ENCODE data around the gene LHFPL5.

LHFPL5 gene

DNA sequence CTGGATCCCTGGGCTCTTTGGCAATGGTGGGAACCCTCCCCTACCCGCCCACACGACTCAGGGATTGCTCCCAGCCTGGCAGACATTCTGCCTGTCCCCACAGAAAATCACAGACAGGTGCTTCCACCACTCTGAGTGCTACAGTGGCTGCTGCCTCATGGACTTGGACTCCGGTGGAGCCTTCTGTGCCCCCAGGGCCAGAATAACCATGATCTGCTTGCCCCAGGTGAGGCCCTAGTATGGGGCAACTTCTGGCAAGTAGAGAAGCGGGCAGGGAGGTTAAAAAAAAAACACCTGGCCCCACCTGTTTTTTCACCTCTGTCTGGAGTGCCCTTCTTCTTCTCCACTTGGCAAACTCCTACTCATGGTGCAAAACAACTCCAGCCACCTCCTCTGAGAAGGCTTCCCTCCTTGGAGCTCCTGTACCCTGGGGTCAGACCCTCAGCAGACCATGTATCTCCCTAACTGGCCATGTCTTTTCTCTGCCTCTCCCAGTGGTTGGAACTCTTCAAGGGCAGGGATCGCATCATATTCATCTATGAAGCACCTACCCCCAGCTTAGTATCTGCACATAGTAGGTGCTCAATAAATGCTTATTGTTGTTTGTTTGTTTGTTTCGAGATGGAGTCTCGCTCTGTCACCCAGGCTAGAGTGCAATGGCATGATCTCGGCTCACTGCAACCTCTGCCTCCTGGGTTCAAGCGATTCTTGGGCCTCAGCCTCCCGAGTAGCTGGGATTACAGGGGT, 27.6 kb upstream of the LHFPL5 start:
- no CpG with 5 or more reads among the region's 10 CpGs for WGBS (ENCODE audit: insufficient coverage, insufficient read length)
- Histone ChIP-seq H3K4me1 (ENCODE audit: control insufficient read depth, insufficient read depth, low read length) (no peaks in the 10 kb centered on the region), H3K27me3 (ENCODE audit: control insufficient read depth, insufficient read depth, low read length) (no peaks in the 10 kb centered on the region), H3K36me3 (ENCODE audit: control insufficient read depth, insufficient read depth, low read length) (no peaks in the 10 kb centered on the region), H3K9me3 (ENCODE audit: control insufficient read depth, insufficient read depth, low read length) (no peaks in the 10 kb centered on the region), H3K27ac (ENCODE audit: low read length) (no peak overlapping the region), H3K4me3 (ENCODE audit: low read length) (no peak overlapping the region)
- no peak for DNase-seq (ENCODE audit: low read depth, low spot score)

DNA sequence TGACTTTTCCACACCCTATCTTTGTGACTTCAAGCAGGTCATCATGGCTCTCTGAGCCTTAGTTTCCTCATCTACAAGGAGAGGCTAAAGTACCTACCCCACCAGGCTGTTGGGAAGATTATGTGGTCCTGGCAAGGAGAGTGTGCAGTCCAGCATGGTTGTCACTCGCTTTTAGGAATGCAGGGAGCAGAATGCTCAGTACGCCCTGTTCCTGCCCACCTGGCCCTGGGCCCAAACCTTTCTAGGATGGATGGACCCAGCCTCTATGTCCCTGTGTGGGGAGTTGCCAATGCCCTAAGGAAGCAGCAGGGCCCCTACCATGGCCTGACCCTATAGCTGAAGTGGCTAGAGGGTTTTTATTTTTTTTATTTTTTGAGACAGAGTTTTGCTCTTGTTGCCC, 26.7 kb upstream of the LHFPL5 start:
- WGBS (ENCODE audit: insufficient coverage, insufficient read length), result no CpG with 5 or more reads among the region's 2 CpGs
- Histone ChIP-seq H3K36me3 (ENCODE audit: control insufficient read depth, insufficient read depth, low read length) (no peaks in the 10 kb centered on the region), H3K27me3 (ENCODE audit: control insufficient read depth, insufficient read depth, low read length) (no peaks in the 10 kb centered on the region), H3K27ac (ENCODE audit: low read length) (no peak overlapping the region), H3K4me3 (ENCODE audit: low read length) (no peak overlapping the region), H3K4me1 (ENCODE audit: control insufficient read depth, insufficient read depth, low read length) (no peaks in the 10 kb centered on the region), H3K9me3 (ENCODE audit: control insufficient read depth, insufficient read depth, low read length) (no peaks in the 10 kb centered on the region)
- no peak for DNase-seq (ENCODE audit: low read depth, low spot score)

DNA sequence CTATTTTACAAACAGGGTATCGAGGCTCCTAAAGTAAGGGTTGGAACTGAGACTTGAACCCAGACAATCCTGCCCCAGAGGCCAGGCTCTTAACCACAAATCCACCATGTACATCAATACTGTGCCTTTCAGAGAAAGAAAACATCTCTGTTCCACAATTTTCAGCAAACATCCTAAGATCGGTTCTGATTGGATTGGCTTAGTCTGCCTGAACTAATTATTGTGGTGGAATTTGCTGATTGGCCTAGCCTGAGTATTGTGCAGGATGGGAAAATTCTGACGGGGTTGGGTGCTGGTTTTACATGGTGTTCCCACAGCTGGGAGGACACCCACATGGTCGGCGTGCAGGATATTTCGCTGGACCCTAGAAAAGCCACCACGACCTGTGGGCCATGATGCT, 24.4 kb upstream of the LHFPL5 start, which contains the start of gene CLPSL1:
Gene CLPSL1, plus strand, starts transcription at position 301 of the 400 bp plus-strand sequence. Its CDS starts 92 bp downstream, at position 393.
- Histone ChIP-seq H3K4me1 (ENCODE audit: control insufficient read depth, insufficient read depth, low read length) (no peaks in the 10 kb centered on the region), H3K27me3 (ENCODE audit: control insufficient read depth, insufficient read depth, low read length) (no peaks in the 10 kb centered on the region), H3K9me3 (ENCODE audit: control insufficient read depth, insufficient read depth, low read length) (no peaks in the 10 kb centered on the region), H3K36me3 (ENCODE audit: control insufficient read depth, insufficient read depth, low read length) (no peaks in the 10 kb centered on the region), H3K27ac (ENCODE audit: low read length) (no peak within 1 kb of the TSS), H3K4me3 (ENCODE audit: low read length) (no peak within 1 kb of the TSS)
- no CpG with 5 or more reads among the region's 7 CpGs for WGBS (ENCODE audit: insufficient coverage, insufficient read length)
- DNase-seq (ENCODE audit: low read depth, low spot score), result no peak

DNA sequence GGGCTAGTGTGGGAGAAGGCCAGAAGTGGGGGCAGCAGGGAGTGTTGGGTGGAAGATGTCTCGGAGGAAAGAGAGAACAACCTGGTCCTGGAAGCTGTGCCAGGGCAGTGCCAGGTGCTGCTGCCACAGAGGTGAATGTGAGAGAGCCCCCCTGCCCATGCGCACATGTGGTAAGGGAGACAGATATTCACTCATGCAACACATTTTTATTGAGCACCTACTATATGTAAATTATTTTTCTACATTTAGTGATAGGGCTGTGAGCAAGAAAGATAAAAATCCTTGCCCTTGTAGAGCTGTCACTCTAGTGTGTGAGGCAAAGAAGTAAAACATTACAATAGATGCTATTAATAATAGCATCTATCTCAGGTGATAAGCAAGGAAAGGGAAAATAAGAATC, 23.9 kb upstream of the LHFPL5 start:
- no CpG with 5 or more reads among the region's 2 CpGs for WGBS (ENCODE audit: insufficient coverage, insufficient read length)
- no peak overlapping the region for H3K27ac ChIP-seq (ENCODE audit: low read length)
- no peaks in the 10 kb centered on the region for H3K4me1 ChIP-seq (ENCODE audit: control insufficient read depth, insufficient read depth, low read length)
- H3K36me3 ChIP-seq (ENCODE audit: control insufficient read depth, insufficient read depth, low read length), result no peaks in the 10 kb centered on the region
- no peak overlapping the region for H3K4me3 ChIP-seq (ENCODE audit: low read length)
- no peaks in the 10 kb centered on the region for H3K9me3 ChIP-seq (ENCODE audit: control insufficient read depth, insufficient read depth, low read length)
- DNase-seq (ENCODE audit: low read depth, low spot score), result no peak
- no peaks in the 10 kb centered on the region for H3K27me3 ChIP-seq (ENCODE audit: control insufficient read depth, insufficient read depth, low read length)

- DNase-seq (ENCODE audit: low read depth, low spot score), result no peak
These were observed 22.7 kb upstream of the LHFPL5 start for GRCh38 chr6:35782424-35782823.

GRCh38 chr6:35784200-35784599, 21.0 kb upstream of the LHFPL5 start:
- no CpG with 5 or more reads among the region's 2 CpGs for WGBS (ENCODE audit: insufficient coverage, insufficient read length)
- Histone ChIP-seq H3K4me3 (ENCODE audit: low read length) (no peak overlapping the region), H3K27ac (ENCODE audit: low read length) (no peak overlapping the region), H3K9me3 (ENCODE audit: control insufficient read depth, insufficient read depth, low read length) (no peaks in the 10 kb centered on the region), H3K27me3 (ENCODE audit: control insufficient read depth, insufficient read depth, low read length) (no peaks in the 10 kb centered on the region), H3K36me3 (ENCODE audit: control insufficient read depth, insufficient read depth, low read length) (no peaks in the 10 kb centered on the region), H3K4me1 (ENCODE audit: control insufficient read depth, insufficient read depth, low read length) (no peaks in the 10 kb centered on the region)
- no peak for DNase-seq (ENCODE audit: low read depth, low spot score)

More at GRCh38 chr6:35782424-35782823, 22.7 kb upstream of the LHFPL5 start:
- H3K4me1 ChIP-seq (ENCODE audit: control insufficient read depth, insufficient read depth, low read length), result no peaks in the 10 kb centered on the region
- H3K36me3 ChIP-seq (ENCODE audit: control insufficient read depth, insufficient read depth, low read length), result no peaks in the 10 kb centered on the region
- no peaks in the 10 kb centered on the region for H3K9me3 ChIP-seq (ENCODE audit: control insufficient read depth, insufficient read depth, low read length)
- no CpG with 5 or more reads among the region's 3 CpGs for WGBS (ENCODE audit: insufficient coverage, insufficient read length)
- H3K4me3 ChIP-seq (ENCODE audit: low read length), result no peak overlapping the region
- no peaks in the 10 kb centered on the region for H3K27me3 ChIP-seq (ENCODE audit: control insufficient read depth, insufficient read depth, low read length)
- no peak overlapping the region for H3K27ac ChIP-seq (ENCODE audit: low read length)

DNA sequence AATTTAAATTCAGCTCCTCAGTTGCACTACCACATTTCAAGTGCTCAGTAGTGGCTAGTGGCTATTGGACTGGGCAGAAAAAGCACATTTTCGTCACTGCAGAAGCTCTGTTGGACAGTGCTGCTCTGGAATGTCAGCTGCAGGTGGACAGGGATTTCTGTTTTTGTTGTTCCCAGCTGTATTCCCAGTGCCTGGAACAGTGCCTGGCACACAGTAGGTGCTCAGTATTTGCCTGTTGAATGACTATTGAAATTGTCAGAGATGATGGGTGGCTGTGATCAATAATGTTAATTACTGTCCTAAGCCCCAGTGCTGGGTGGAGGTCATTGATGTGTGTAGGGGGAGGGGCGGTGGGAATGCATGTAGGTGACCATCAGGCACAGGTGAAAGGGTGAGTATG, 18.9 kb upstream of the LHFPL5 start:
- no CpG with 5 or more reads among the region's 2 CpGs for WGBS (ENCODE audit: insufficient coverage, insufficient read length)
- no peaks in the 10 kb centered on the region for H3K9me3 ChIP-seq (ENCODE audit: control insufficient read depth, insufficient read depth, low read length)
- no peak overlapping the region for H3K4me3 ChIP-seq (ENCODE audit: low read length)
- H3K27ac ChIP-seq (ENCODE audit: low read length), result no peak overlapping the region
- H3K27me3 ChIP-seq (ENCODE audit: control insufficient read depth, insufficient read depth, low read length), result no peaks in the 10 kb centered on the region
- no peaks in the 10 kb centered on the region for H3K4me1 ChIP-seq (ENCODE audit: control insufficient read depth, insufficient read depth, low read length)
- DNase-seq (ENCODE audit: low read depth, low spot score), result no peak
- no peaks in the 10 kb centered on the region for H3K36me3 ChIP-seq (ENCODE audit: control insufficient read depth, insufficient read depth, low read length)

DNA sequence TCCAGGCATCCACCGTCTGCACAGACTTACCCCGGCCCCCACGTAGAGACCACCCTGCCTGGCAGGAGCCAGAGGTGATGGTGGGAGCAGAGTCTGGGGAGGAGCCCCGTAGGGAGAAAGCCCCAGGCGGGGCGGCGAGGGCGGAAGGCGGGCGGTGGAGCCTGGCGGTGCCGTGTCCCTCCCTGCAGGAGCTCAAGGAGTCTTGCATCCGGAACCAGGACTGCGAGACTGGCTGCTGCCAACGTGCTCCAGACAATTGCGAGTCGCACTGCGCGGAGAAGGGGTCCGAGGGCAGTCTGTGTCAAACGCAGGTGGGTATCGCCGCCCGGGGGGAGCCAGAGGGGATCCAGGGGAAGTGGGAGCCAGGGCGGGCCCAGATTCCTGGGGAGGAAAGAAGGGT, 18.3 kb upstream of the LHFPL5 start:
- no peaks in the 10 kb centered on the region for H3K4me1 ChIP-seq (ENCODE audit: control insufficient read depth, insufficient read depth, low read length)
- no peaks in the 10 kb centered on the region for H3K9me3 ChIP-seq (ENCODE audit: control insufficient read depth, insufficient read depth, low read length)
- H3K36me3 ChIP-seq (ENCODE audit: control insufficient read depth, insufficient read depth, low read length), result no peaks in the 10 kb centered on the region
- H3K27ac ChIP-seq (ENCODE audit: low read length), result no peak overlapping the region
- no peak for DNase-seq (ENCODE audit: low read depth, low spot score)
- no peaks in the 10 kb centered on the region for H3K27me3 ChIP-seq (ENCODE audit: control insufficient read depth, insufficient read depth, low read length)
- no CpG with 5 or more reads among the region's 25 CpGs for WGBS (ENCODE audit: insufficient coverage, insufficient read length)
- H3K4me3 ChIP-seq (ENCODE audit: low read length), result no peak overlapping the region

DNA sequence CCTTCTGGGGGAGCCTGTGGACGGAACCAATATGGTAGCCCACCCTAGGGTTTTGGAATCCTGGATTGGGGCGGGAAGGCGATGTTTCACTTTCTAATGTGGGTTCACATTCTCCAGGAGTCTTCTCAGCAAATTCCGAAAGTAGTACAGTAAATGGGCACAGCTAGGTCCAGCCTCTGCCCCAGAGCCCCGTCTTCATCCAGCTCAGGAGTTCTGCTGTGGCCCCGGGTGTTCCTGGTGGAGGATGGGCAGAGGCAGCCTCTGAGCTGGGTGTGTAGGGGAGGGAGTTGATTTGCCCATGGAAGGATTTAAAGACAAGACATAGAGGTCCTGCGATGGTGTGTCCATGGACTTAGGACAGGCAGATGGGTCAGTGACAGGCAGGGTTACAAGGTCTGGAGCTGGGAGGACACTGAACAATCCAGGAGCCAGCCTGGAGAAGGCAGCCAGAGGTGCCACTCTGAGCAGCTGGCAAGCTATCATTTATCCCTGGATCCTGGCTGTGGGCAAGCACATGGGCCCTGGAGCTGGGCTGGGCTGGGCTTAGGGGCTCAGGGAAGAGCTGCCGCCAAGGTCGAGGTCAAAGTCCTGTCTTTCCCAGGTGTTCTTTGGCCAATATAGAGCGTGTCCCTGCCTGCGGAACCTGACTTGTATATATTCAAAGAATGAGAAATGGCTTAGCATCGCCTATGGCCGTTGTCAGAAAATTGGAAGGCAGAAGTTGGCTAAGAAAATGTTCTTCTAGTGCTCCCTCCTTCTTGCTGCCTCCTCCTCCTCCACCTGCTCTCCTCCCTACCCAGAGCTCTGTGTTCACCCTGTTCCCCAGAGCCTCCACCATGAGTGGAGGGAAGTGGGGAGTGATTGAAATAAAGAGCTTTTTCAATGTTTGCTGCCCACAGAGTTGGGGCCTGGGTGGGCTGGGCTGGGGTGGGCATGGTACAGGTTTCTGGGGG, 17.6 kb upstream of the LHFPL5 start:
- Histone ChIP-seq H3K27me3 (ENCODE audit: control insufficient read depth, insufficient read depth, low read length) (no peaks in the 10 kb centered on the region), H3K27ac (ENCODE audit: low read length) (no peak overlapping the region), H3K4me1 (ENCODE audit: control insufficient read depth, insufficient read depth, low read length) (no peaks in the 10 kb centered on the region), H3K9me3 (ENCODE audit: control insufficient read depth, insufficient read depth, low read length) (no peaks in the 10 kb centered on the region), H3K4me3 (ENCODE audit: low read length) (no peak overlapping the region), H3K36me3 (ENCODE audit: control insufficient read depth, insufficient read depth, low read length) (no peaks in the 10 kb centered on the region)
- DNase-seq (ENCODE audit: low read depth, low spot score), result no peak
- WGBS (ENCODE audit: insufficient coverage, insufficient read length), result no CpG with 5 or more reads among the region's 13 CpGs

DNA sequence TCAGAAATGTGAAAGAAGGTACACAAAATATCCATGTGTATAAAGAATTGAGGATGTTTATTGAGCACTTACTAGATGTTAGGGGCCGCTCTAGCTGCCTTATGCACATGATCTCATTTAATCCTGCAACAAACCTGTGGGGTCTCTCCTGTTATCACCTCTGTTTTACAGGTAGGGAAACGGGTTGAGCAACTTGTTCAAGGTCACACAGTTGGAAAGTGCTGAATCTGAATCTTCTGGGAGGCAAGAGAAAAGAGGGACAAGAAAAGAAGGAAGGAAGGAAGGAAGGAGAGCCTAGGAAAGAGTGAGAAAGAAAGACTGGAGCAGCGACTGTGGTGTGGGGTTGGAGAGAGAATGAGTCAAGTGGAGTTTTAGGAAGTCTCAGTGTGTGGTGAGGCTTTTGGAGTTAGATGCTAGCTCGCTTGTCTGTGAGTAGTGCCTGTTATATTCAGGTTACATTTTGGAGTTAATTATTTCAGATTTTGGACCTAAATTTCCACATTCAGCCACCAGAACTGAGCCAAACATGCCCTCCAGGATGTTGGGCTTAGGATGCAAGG, 16.6 kb upstream of the LHFPL5 start:
- no CpG with 5 or more reads among the region's 4 CpGs for WGBS (ENCODE audit: insufficient coverage, insufficient read length)
- Histone ChIP-seq H3K4me1 (ENCODE audit: control insufficient read depth, insufficient read depth, low read length) (no peaks in the 10 kb centered on the region), H3K9me3 (ENCODE audit: control insufficient read depth, insufficient read depth, low read length) (no peaks in the 10 kb centered on the region), H3K27ac (ENCODE audit: low read length) (no peak overlapping the region), H3K36me3 (ENCODE audit: control insufficient read depth, insufficient read depth, low read length) (no peaks in the 10 kb centered on the region), H3K27me3 (ENCODE audit: control insufficient read depth, insufficient read depth, low read length) (no peaks in the 10 kb centered on the region), H3K4me3 (ENCODE audit: low read length) (no peak overlapping the region)
- DNase-seq (ENCODE audit: low read depth, low spot score), result no peak

Data from iPS DF 6.9 (cell line).